T1000 (cell line): ENCODE measurements around the gene PRDM1.

ENCODE experiments used
- DNase-seq: peaks from one replicate; lab custom pipeline; 2025; ENCODE audit warnings: mixed read lengths; lab: John Stamatoyannopoulos, UW

Gene PRDM1

DNA sequence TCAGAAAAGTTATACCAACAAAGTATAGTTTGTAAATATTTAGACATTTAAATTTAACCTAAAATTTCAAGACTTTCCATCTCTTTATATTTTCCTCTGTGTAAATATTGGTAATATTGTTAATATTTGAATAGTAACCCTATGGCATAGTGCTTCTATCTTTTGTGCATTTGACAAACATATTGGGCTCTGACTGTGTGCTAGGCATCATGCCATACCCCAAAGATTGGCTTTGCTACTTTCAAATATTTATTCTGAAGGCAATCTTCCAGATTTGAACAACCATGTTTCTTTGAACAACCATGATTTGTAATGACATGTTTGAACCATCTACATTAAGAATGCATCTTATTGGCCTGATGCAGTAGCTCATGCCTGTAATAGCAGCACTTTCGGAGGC, 15.5 kb upstream of the PRDM1 start:
- no peak for DNase-seq

DNA sequence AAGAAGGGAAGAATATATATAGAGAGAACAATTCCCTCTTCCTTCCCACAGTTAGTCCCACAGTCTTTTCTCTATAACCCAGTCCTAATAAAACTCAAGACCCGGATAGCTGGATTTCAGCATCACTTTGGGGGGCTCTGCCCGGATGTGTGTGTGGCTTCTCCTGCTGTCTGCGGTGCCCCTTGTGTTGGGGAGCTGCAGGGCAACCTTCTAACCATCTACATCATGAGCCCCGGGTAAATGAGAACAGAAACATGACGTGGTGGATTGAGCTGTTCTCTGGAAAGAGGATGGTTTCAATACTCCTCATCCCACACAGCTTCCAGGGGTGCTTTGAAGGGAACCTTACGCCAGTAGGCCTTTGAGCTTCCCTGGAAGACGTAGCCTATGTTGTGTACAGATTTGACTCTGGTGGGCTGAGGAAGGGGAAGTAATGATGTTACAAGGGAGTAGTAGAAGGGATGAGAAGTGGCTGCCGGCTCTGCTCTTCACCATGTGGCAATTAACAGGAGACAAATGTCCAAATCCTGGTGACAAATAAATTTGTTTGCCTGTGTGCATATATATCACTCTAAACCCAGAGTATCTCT, 13.5 kb upstream of the PRDM1 start:
- DNase-seq, result no peak

DNA sequence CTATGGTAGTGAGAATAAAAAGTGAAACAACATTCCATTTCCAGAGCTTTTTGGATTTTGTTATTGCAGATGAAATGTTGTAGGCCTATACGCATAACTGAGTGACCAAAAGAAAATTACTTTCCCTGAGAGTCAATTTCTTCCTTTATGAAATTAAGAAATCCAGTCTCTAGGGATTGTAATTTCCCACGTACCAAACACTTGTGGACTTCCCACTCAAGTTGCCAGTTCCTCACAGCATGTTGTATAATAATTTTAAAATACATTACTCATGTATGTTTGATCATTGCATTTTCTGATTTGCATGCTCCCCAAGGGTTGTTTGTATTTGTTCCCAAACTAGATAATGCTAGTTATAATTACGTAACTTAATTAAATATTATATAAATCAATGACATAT, 12.0 kb upstream of the PRDM1 start:
- no peak for DNase-seq

DNA sequence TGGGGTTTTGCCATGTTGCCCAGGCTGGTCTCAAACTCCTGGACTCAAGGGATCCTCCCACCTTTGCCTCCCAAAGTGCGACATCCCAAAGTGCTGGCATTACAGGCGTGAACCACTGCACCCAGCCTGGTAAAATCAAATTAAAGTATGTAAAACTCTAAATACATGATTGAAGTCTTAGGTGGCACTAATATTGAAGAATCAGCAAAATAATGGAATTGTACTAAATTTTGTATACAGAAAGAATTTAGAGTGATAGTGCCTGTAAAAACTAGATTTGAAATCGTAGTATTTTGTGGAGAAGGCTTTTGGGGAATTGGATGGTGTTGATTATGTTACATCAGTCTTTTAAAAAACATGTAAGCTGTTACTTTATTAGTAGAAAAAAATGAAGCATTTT, 10.0 kb upstream of the PRDM1 start:
- DNase-seq, result no peak

DNA sequence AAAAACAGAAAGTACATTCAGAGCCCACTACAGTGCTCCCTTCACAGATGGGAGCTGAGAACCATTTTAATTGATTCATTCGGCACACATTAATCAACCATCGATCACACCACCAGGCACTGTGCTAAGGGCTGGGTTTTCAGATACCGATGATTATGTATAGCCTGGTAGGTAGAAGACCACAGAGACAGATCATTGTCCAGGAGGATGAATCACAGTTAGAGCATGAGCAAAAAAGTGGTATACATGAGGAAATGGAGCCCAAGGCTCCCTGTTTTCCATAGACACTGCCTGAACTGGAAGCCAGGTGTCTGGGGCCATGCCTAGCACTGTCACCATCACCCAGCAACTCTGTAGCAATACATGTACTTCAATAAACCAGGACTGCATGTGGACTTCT, 9.0 kb upstream of the PRDM1 start:
- no peak for DNase-seq

DNA sequence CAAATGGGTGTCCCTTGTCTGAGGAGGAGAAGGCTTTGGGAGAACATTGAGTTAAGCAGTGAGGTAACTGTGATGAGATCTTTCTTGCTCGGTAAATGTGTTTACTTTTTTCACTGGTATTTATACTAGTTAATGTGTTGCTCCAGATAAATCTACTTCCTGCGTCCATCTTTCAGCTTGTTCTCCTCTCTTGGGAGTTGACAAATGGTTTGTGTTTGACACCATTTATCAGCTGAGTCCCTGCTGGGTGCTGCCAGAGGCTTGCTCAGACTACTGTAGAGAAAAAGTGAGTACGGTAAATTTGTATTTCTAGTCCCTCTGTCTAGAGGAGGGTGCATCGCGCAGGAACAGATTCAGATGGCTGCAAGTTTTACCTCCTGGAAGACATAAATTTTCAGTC, 8.3 kb upstream of the PRDM1 start:
- DNase-seq, result no peak

DNA sequence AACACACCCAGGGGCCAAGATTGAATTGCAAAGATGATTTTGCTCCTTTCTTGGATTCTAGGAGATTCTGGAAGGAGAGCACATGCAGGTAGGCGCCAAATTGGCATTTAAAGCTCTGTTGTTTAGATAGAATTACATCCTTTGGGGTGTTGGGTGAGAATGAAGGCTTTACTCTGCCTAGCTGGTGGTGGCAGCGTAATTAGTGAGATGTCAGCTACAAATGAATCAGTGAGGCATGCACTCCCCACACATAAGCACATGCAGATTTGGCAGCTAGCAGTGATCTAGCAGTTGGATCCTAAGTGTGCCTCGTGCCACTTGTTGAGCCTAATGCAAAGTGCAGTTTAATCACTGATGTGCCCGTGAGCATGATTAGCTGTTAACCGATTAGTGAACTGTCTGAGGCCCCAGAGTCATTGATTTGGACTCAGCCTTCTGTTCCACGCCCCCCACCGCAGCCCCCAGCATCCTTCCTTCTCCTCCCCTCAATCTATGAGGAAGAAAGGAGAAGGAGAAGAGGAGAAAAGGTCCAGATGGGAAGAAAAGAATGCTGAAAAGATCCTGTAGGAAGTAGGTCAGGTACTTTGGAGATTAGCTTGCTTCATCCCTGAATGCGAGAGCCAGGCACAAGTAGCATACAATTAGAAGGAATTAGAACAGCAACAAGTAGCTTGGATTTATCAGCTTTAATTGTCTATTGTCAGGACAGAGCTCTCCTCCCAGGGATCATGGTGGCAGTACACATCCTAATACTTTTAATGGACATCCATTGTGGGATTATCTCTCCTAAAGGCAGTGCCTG, 6.0 kb upstream of the PRDM1 start:
- no peak for DNase-seq

DNA sequence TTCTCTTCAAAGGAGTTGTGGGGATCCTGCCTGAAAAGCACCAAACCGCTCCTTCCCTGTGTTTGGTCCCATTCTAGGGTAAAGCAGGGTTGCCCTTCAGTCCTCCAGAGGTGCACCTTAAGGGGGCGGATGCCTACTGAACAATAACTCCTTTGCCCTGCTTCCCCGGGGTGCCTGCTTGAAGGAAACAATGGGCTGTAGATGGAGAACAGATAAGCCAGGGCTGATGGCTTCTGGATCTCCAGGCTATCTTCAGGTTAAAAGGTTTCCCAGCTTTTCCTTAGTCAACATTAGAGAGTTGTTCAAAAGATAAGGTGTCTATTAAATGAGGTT, 5.4 kb upstream of the PRDM1 start:
- no peak for DNase-seq

DNA sequence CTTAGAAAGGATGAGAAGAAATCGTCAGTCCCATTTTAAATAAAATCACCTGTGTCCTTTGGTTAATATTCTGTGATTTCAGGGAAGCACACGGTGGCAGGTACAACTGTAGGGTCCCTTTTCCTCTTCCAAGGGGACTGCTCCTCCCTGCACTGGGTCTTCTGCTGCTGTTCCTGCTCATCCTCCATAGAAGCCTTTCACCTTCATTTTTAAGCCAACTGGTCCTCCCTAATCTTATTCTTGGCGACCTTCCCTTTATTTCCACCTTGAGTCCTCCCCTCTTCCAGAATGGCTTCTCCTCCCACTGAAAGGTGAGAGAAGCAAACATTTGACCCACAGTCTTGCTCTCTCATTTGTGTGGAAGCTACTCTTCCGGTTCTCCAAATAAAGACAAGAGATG, 4.4 kb upstream of the PRDM1 start:
- no peak for DNase-seq

DNA sequence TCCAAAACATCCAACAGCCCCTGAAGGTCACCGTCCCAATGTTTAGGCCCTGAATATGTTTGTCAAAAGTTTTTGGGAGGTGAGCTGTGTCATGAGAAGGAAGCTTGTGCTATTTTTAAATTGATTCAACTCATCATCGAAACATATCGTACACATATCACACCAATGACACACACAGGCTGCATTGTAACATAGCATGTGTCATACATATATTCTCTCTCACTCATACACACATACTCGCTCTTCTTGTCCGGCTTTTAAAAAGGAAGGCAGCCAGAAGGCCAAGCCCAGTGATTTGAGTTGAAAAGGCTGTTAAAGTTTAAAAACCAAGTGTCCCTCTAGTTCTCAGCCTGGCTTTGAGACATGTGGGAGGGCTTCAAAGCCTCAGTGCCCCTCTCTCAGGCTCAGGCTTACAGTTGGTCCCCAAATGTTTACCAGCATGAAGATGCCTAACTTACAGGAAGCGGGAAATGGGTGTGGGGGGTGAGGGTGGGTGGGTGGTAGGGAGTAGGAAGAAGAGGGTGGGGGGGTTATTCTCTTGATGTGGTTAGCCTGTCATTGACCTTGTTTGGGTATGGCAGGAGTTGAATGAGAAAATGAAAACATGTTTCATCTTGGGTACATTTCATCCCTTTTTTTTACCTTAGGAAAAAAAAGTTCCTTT, 3.3 kb upstream of the PRDM1 start:
- no peak for DNase-seq

DNA sequence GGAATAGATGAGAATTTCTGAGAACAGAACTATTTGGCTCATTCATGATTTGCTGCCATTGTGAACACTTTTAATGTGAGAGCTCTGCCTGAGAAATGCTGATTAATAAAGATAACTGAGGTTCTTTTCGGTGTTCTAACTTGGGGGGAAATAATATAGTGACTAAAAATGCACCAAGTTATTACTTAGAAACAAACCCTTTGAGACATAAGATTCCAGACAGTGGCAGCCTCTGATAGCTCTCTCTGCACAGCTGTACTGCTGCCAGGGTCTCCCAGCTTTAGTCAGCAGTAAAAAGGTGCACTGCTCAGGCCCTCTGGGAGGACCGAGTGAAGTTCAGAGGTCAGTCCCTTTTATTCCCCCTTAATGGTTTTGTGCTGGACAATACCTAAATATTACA, 2.5 kb upstream of the PRDM1 start:
- no peak for DNase-seq

DNA sequence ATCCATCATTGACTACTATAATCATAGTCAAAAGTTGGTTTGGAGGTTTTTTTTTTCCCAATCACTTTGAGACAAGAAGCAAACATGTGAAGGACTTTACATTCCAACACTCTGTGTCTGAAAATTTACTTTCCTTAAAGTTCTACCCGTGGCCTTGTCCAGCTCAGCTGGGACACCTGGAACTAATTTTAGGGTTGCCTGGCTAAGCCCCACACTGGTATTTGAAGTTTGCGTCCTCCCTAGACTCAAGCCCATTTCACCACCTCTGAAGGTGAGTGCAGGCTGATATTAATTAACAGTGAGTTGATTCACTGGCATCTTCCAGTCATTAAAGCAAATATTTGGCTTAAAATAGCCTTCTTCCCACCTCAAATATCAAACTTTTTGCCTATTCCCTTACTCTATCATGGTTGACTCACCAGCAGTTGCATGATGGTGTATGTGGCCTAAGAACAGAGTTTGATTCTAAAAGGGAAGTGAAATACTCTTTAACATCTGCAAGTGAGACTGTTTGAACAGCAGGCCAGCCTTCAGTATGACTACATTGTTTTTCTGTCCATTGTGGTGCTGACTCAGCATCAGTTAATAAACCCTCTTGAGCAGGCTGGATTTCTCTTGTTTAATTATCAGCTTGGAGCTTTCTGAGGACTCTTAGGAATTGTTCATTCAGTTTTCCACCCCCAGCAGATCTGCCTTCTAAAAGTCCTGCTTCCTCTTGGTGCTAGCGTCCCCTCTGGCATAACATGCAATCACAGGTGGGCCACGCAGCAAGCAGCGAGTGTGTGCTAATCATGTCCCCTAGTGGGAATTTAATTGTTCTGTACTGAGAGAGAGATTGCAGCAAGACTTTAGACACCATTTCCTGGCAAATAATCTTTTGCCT, 1.8 kb upstream of the PRDM1 start:
- DNase-seq, result peak; percentile 45

DNA sequence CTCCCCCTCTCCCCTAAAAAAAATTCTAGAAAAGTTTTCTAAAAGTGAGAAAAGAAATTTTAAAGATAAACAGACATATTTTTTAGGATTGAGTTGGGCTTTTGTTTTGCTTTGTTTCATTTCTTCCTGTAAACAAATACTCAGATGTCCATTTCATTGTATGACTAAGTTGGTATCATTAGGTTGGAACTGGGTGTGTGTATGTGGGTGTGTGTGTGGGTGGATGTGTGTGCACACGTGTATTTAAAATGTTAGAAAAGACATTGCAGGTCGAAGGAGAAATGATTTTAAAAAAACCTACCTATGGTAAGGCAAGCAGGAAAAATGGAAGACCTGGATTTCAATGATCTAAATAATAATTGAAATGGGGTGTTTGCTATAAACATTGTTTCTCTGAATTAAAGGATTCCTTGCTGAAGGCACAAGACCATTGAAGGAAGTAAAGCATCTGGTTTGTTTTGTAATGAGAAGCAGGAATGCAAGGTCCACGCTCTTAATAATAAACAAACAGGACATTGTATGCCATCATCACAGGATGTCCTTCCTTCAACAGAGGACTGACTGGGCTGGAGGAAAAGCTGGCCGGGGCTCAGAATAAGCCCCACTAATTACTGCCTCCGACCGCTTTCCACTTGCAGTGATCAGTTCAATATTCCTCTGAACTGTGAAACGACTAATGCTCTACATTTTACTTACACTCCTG, 996 bp upstream of the PRDM1 start:
- DNase-seq, result no peak

DNA sequence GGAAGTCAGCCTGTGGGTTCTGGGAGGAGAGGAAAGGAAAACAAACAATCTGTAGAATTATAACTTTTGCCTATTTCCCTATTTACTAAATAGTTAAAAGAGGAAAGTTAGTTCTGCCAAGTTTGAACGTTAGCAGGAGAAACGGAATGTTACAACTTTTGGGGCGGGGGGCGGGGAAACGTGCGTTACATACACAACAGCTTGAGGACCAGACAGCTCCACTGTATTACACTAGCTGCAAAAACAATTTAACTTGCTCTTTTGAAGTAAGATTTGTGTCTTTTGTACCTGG, 498 bp upstream of the PRDM1 start:
- DNase-seq, result no peak

DNA sequence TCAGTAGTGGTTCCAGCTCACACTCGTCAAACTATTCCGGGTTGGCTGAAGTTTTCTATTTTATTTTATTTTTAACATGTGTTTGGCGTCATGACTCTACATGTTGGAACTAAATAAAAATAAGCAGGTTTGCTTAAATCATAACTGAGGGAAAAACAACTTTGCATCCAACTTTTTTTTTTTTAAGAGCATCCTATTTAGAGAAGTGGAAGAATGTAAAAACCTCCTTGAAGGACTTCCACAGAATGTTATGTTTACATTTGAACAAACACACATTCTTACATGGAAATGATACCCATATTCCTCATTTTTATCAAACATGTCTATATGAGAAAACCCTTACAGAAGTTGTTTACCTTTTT, 659 bp downstream of the PRDM1 start:
- DNase-seq, result no peak

DNA sequence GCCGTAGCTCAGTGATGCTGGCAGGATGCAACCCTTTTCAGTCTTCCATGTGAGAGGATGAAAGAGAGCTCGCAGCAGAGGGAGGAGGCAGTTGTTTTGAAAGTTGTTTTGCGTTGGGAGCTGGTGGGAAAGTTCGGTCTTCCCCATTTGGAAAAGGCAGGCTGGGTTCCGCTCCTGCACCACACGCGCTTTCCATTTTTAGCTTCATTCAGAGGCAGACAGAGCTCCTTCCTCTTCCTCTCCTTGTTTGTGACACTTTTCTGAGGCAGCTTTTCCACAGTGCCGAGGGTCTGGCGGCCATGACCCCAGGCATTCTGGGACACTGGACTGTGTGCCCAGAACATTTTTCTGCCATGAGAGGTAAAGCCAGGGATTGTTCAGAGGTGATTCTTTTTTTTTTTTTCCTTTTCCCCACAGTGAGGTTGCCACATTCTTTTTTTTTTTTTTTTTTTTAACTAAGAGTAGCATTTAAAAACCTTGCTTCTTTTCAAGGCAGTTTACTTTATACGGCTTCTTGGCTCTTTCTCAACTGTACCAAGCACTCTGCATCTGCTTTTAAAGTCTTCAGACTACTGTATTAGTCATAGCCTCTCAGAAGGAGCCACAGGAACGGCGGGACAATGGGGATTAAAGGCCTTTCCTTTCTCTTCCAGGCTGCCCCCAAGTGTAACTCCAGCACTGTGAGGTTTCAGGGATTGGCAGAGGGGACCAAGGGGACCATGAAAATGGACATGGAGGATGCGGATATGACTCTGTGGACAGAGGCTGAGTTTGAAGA, 1.6 kb downstream of the PRDM1 start:
- DNase-seq, result no peak

DNA sequence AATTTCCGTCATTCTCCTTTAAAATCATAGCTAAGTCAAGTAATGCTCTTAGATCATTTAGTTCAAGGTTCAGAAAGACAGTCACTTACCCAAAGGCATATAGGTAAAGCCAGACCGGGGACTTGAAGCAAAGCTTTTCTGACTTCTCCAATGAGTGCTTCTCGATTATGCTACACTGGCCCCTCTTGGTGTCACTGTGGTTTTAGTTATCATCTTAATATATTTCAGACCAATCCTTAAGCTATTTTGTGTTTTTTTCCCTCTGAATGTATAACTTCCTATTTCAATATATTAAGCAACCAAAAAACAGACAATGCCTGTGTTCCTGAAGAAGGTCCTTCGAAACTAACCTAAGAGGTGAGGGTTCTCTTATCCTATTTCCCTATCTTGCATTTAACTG, 3.9 kb downstream of the PRDM1 start:
- no peak for DNase-seq

DNA sequence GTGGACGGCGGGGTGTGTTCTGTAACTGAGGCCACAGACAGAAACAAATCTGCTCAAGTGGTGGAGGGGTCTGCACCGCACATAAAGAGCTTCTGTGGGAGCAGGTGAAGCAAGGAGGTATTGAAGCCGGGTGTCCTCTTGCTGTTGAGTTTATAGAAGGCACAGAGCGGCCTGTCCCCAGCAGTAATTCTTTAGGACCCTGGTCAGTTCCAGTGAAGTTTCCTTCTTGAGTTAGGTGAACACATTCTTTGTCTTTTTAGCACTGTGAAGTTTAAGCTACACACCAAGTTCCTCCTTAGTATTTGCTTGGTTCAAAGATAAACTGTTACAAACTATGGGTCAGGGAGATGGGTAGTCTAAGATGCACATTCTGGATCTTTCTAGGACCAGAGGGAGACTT, 6.1 kb downstream of the PRDM1 start:
- no peak for DNase-seq

DNA sequence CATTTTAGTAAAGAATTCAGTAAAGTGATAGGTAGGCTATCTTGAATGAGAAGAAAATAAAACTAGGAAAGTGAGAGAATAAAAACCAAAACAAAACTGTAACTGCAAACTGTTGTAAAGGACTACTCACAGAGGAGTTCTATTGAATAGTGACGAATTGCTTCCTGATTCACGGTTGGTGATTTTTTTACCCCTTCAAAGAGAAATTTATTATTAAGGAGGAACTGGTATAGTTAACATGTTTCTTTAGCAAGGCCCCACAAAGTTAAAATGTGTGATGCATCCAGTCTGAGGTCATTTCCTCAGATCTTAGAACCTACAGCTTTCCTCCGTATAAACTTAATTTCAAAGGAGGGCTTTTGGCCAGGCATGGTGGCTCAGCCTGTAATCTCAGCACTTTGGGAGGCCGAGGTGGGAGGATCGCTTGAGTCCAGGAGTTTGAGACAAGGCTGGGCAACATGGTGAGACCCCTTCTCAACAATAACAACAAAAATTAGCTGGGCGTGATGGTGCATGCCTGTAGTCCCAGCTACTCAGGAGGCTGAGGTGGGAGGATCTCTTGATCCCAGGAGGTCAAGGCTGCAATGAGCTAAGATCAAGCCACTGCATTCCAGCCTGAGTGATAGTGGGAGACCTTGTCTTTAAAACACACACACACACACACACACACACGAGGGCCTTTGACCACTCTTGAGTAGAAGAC, 8.3 kb downstream of the PRDM1 start:
- DNase-seq, result no peak

DNA sequence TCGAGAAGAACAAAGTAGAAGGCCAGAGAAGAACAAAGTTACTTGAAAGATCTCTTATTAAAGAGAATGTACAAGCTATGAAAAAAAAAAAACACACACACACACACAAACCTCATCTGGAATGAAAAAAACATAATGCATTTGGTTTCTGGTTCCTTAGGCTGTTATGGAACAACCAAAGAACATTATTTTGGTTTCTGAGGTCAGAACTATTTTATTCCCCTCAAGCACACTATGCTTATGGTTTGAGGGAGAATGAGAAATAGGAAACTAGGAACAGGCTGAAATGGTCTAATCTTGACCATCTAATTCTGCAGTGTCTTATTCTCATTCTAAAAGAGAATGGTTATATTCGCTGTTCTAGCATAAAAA, 8.8 kb downstream of the PRDM1 start:
- no peak for DNase-seq
